GM18508 (cell line): Measurements from ENCODE around the gene PMEL.
"Not testable (repeated sequence)": the region's sequence is repeated elsewhere in the genome, so short reads cannot be mapped to it uniquely, and the experiment has no call there.

Experiments used
- ATAC-seq: cut with Tn5 transposase; IDR thresholded peaks from one replicate; pipeline ENCODE4 v1.9.1; 2021; ENCODE audit warnings: moderate number of reproducible peaks; ENCODE audit not compliant: insufficient read depth, unreplicated experiment

Gene PMEL

DNA sequence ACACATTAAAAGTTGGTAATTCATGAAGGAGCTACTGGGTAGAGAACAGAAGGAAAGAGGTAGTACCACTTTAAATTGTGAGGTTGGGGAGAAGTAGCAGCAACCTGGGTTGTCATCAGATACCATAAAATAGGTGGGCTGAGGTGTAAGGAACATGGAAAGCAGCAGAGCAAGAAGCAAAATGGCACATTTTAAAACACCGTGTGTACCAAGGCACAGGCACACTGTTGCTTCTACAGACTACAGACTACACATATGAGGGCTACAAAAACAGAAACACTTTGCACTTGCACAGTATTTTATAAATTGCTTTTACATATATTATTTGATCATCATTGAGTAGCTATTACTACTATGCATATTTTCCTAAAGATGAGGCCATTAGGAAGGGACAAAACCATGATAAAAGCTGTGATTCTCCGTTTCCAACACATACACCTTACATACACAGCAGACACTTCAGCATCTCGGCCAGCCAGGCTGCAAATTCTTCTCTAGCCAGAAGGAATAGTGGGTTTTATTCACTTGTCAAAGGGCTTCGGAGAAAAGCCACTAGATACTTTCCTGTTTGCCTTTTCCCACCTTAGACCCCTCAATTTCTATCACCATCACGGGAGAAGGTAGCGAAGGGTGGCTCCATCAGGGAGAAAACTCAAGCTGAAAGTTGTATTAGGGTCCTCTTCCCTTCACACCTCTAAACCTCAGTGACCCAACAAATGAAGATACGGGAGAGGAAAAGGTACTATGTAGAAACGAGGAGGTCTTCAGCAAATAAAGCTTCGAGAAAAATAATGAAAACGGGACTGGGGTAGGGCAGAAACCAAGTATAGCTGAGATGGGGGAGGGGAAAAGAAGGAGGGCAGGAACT is 39.7 kb downstream of the PMEL start:
- ATAC-seq, result no peak

DNA sequence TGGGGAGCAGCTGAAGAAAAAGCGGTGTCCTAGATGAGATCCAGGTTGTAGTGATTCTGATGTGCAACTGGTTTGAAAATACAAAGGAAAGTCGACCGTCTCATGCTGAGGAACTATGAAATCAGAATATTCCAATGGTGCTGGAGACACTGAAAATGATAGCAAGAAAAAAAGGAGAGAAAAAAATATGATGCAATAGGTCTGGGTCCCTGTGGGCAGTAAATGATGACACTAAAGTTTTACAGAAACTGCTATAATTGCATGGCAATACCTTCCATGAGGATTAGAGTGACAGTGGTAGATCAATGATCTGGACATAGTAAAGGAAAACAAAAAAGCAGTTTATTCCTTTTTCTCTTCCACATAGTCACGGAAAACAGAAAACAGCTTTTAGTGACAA is 40.5 kb downstream of the PMEL start:
- ATAC-seq, result no peak

DNA sequence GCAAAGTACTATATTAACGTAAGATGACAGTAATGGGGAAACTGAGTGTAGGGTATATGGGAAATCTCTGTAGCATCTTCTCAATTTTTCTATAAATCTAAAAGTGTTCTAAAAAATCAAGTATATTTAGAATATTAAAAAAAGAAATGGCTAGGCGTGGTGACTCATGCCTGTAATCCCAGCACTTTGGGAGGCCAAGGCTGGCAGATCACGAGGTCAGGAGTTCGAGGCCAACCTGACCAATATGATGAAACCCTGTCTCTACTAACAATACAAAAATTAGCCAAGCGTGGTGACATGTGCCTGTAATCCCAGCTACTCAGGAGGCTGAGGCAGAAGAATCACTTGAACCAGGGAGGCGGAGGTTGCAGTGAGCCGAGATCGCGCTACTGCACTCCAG is 42.2 kb downstream of the PMEL start:
- not testable (repeated sequence) for ATAC-seq

DNA sequence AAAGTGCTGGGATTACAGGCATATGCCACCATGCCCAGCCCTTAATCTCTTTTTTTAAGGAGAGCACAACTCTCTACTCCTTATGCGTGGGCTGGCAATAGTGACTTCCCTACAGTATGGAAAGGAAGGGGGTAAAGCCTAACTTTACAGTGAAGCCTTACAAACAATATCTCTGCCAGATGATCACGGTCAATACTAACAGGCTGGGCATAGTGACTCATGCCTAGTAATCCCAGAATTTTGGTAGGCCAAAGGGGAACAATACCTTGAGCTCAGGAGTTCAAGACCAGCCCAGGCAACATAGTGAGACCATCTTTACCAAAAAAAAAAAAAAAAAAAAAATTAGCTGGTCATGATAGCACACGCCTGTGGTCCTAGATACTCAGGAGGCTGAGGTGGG is 43.7 kb downstream of the PMEL start:
- no peak for ATAC-seq

DNA sequence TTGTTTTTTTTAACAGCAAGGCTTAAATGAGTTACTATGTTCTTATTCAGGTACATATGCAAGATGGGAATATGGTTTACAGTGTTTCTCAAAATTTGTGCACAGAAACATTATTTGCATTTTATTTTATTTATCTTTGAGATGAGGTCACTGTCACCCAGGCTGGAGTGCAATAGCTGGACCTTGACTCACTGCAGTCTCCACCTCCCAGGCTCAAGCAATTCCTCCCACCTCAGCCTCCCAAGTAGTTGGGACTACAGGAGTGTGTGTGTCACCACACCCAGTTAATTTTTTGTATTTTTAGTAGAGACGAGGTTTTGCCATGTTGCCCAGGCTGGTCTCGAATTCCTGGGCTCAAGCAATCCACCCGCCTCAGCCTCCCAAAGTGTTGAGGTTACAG is 46.8 kb downstream of the PMEL start:
- not testable (repeated sequence) for ATAC-seq

DNA sequence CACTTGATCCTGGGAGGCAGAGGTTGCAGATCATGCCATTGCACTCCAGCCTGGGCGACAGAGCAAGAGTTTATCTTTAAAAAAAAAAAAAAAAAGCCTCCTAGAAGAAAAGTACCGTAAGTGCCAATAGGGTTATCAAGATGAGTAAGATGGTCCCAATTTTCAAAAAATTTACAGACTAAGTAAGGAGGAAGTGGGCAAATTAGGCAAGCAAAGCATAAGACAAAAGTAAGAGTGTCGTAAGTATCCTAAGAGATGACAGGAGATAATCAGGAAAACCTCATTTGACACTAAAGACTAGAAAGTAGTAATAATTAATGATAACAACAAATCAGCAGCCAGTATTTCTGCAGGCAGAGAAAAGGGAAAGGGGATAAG is 50.4 kb downstream of the PMEL start:
- no peak for ATAC-seq

DNA sequence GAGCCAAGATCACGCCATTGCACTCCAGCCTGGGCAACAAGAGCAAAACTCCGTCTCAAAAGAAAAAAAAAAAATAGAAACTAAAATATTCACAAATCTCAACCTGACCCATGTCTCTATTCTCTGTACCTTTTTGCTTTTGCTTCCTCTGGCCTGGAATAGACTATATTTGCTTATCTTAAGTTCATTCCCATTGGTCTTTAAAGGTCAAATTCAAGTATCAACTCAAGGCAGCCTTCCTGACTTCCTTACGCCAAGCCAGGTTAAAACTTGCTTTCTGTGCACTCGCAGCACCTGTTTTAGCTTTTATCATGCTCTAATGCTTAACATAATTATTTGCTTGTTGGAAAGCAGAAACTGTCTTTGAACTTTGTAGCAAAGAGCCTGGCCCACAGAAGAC is 52.9 kb downstream of the PMEL start:
- ATAC-seq, result no peak

DNA sequence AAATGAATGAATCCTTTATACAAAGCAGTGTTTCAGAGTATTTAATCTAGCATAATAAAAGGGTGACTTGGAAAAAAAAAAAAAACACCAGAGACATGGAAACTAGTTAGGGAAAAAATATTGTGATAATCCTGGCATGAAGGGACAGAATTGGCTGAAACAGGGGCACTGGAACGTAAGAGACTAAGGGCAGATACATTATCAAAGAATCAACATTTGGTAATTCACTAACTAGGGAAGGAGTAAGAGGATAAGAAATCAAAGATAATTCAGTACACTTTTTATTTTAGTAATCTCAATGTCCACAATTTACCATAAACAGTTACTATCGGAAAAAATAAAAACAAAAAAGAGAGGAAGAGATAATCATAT is 56.3 kb downstream of the PMEL start:
- ATAC-seq, result no peak

DNA sequence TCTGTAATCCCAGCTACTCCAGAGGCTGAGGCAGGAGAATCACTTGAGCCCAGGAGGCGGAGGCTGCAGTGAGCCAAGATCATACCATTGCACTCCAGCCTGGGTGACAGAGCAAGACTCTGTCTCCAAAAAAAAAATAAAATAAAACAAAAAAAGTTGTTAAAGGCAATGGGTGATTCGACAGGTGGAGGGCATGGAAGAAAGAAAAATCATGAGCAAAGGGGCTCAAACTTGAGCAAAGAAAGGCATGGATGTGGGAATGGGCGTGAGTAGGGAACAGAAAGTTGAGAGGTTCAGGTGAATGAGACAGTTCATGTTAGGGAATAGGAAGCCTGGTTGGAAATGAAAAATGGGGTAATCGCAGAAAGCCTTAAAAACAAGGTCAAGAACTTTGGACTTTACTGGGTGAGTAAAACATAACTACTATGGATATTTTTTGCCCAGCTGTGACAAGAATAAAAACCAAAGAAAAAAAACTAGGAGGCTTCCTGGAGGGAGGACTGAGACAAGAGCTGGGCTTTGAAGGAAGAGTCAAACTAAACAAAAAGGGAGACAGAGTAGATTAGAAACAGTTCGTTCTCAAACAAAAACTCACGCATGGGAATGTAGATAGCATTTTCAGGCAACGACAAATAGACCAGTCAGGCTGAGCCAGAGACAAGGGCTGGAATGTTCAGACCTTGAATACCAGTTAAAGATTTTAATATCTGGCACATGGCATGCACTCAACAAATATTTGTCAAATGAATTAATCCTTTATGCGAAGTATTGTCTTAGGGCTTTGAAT is 56.9 kb downstream of the PMEL start:
- no peak for ATAC-seq

DNA sequence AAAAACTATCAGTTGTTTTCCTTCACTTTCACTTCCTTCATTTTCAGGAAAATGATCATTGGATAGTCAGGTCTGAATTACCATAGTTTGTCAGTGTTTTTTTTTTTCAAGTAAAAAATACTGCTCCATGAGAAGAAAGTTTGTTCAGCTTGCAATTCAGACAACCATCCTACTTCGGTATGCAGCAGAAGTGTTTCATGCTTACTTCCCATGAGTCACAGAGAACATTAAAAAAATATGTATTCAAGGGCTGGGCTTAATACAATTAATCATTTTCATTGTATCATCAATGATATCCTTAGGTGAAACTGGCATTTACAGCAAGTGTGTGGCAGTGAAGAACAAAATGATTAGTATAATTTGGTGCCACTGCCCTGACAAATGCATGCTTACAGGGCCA is 59.8 kb downstream of the PMEL start:
- no peak for ATAC-seq
